DOHH2 (cell line): Measurements from ENCODE around the gene PHLDA1.

Experiments
- EZH2phosphoT487 ChIP-seq: fragments of 200-600 bp; sonication (generic); IDR thresholded peaks from 2 replicates; pipeline ENCODE4 v1.6.1; 2017; ENCODE audit warnings: borderline replicate concordance, mild to moderate bottlenecking, antibody characterized with exemption, low read length, moderate library complexity, mixed read lengths
- TF ChIP-seq, protein P1 (sequence below): fragments of 200-600 bp; sonication (generic); IDR thresholded peaks from one replicate; pipeline ENCODE4 v1.5.1; 2014; ENCODE audit warnings: antibody characterized with exemption, mild to moderate bottlenecking, low read depth, low read length; ENCODE audit not compliant: poor library complexity, severe bottlenecking

DNA sequence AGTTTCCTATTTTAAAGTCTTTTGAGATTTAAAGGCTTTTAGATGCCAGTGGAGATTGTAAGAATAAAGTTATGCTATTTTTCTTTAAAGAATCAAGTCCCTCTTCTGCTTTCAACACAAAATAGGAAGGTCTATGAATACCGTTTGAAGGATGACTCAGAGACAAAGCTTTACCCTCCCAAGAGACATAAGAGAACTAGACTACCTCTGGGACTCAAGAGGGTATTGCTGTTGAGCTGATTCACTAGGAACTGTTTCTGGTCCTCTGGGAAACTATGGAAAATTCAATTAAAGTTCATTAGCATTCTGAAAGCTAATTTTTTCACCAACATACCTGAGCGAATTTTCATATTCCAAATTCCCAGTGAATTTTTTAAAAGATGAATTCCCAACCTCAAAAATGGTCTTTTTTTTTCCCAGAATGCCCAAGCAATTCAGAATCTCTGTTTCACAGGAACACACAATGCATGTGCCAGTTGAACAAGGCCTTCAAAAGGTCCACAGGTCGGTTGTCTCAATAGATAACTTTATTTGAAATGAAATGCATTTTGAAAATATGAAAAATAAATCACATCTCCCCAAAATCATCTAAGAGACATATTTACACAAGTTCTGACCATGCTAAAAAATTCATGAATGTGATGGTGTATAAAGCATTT lies 6.5 kb downstream of the PHLDA1 start:
- no peak for TF ChIP-seq EZH2phosphoT487
- TF ChIP-seq, protein P1, sequence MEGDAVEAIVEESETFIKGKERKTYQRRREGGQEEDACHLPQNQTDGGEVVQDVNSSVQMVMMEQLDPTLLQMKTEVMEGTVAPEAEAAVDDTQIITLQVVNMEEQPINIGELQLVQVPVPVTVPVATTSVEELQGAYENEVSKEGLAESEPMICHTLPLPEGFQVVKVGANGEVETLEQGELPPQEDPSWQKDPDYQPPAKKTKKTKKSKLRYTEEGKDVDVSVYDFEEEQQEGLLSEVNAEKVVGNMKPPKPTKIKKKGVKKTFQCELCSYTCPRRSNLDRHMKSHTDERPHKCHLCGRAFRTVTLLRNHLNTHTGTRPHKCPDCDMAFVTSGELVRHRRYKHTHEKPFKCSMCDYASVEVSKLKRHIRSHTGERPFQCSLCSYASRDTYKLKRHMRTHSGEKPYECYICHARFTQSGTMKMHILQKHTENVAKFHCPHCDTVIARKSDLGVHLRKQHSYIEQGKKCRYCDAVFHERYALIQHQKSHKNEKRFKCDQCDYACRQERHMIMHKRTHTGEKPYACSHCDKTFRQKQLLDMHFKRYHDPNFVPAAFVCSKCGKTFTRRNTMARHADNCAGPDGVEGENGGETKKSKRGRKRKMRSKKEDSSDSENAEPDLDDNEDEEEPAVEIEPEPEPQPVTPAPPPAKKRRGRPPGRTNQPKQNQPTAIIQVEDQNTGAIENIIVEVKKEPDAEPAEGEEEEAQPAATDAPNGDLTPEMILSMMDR: no peak
